Activated CD4-positive, alpha-beta memory T cell treated with anti-CD3 and anti-CD28 coated beads for 36 hours (primary cell): ENCODE measurements around the gene DOCK3. TPM values are rescaled to one million over a fixed set of nuclear protein-coding genes. Genes with fewer than 3 reads are reported as not detected.

Experiments
- CTCF ChIA-PET: fragments of 350-600 bp; sonication (Branson Sonifier 250); formaldehyde crosslinking; loops from one replicate; lab custom pipeline; 2021; ENCODE audit warnings: antibody characterized with exemption, inconsistent platforms; lab: Charles Lee
- POLR2A ChIA-PET: fragments of 350-600 bp; sonication (Branson Sonifier 250); formaldehyde crosslinking; loops from one replicate; lab custom pipeline; 2021; ENCODE audit warnings: antibody characterized with exemption; lab: Charles Lee
- DNase-seq: peaks from one replicate; pipeline ENCODE4 v3.0.0-alpha.2; 2020
- H3K27ac Mint-ChIP-seq: one replicate; pipeline ENCODE4 v1.8.0; 2021; ENCODE audit warnings: mixed read lengths
- H3K27me3 Mint-ChIP-seq: one replicate; pipeline ENCODE4 v1.8.0; 2021; ENCODE audit warnings: mixed read lengths
- H3K36me3 Mint-ChIP-seq: one replicate; pipeline ENCODE4 v1.8.0; 2021; ENCODE audit warnings: mixed read lengths
- H3K4me1 Mint-ChIP-seq: one replicate; pipeline ENCODE4 v1.8.0; 2021; ENCODE audit warnings: low read depth, mixed read lengths
- H3K4me3 Mint-ChIP-seq: one replicate; pipeline ENCODE4 v1.8.0; 2021; ENCODE audit warnings: mild to moderate bottlenecking, mixed read lengths
- H3K9me3 Mint-ChIP-seq: one replicate; pipeline ENCODE4 v1.8.0; 2021; ENCODE audit warnings: mixed read lengths
- intact Hi-C: fragments of 100-400 bp; cut with micrococcal nuclease; formaldehyde crosslinking; loops from one replicate; pipeline ENCODE4 v1.15.1; 2023
- total RNA-seq, 2 experiments: library from RNA; stranded (reverse); gene quantifications; one replicate each; pipeline ENCODE4 v1.2.3, GENCODE V29; 2021

Gene DOCK3
- total RNA-seq, 2 experiments from 2014 or later, result 2.7 to 2.9 TPM

GRCh38 chr3:51330046-51330445 lies 655.3 kb downstream of the DOCK3 start:
- H3K27me3 Mint-ChIP-seq, result no peaks in the 10 kb centered on the region
- no peaks in the 10 kb centered on the region for H3K4me1 Mint-ChIP-seq
- intact Hi-C loops, result no loop called here
- no peak overlapping the region for H3K4me3 Mint-ChIP-seq
- ChIA-PET POLR2A (no interaction called here), CTCF (no interaction called here)
- no peaks in the 10 kb centered on the region for H3K36me3 Mint-ChIP-seq
- no peaks in the 10 kb centered on the region for H3K9me3 Mint-ChIP-seq
- no peak for DNase-seq
- H3K27ac Mint-ChIP-seq, result no peak overlapping the region

- intact Hi-C loops, result no loop called here
- Mint-ChIP-seq H3K9me3 (no peaks in the 10 kb centered on the region), H3K4me1 (no peaks in the 10 kb centered on the region), H3K27me3 (no peaks in the 10 kb centered on the region), H3K27ac (no peak overlapping the region), H3K4me3 (no peak overlapping the region), H3K36me3 (no peaks in the 10 kb centered on the region)
- no peak for DNase-seq
- POLR2A ChIA-PET, result no interaction called here
- CTCF ChIA-PET, result no interaction called here
Observed at GRCh38 chr3:51332156-51332555, 657.4 kb downstream of the DOCK3 start.

- ChIA-PET POLR2A (no interaction called here), CTCF (no interaction called here)
- Mint-ChIP-seq H3K27me3 (no peaks in the 10 kb centered on the region), H3K36me3 (no peaks in the 10 kb centered on the region), H3K4me3 (no peak overlapping the region), H3K4me1 (no peaks in the 10 kb centered on the region), H3K9me3 (no peaks in the 10 kb centered on the region), H3K27ac (no peak overlapping the region)
- intact Hi-C loops, result no loop called here
- no peak for DNase-seq
Observed at GRCh38 chr3:51333021-51333420, 658.3 kb downstream of the DOCK3 start.

GRCh38 chr3:51336261-51336660 lies 661.5 kb downstream of the DOCK3 start:
- ChIA-PET CTCF (no interaction called here), POLR2A (no interaction called here)
- H3K4me3 Mint-ChIP-seq, result no peak overlapping the region
- H3K27me3 Mint-ChIP-seq, result no peaks in the 10 kb centered on the region
- H3K4me1 Mint-ChIP-seq, result no peaks in the 10 kb centered on the region
- H3K27ac Mint-ChIP-seq, result no peak overlapping the region
- no peaks in the 10 kb centered on the region for H3K9me3 Mint-ChIP-seq
- no peak for DNase-seq
- no peaks in the 10 kb centered on the region for H3K36me3 Mint-ChIP-seq
- intact Hi-C loops, result no loop called here

- intact Hi-C loops, result no loop called here
- Mint-ChIP-seq H3K9me3 (no peaks in the 10 kb centered on the region), H3K27me3 (no peaks in the 10 kb centered on the region), H3K4me3 (no peak overlapping the region), H3K27ac (no peak overlapping the region), H3K36me3 (no peaks in the 10 kb centered on the region), H3K4me1 (no peaks in the 10 kb centered on the region)
- ChIA-PET CTCF (no interaction called here), POLR2A (no interaction called here)
- DNase-seq, result no peak
Observed at GRCh38 chr3:51337666-51338065, 662.9 kb downstream of the DOCK3 start.

- Mint-ChIP-seq H3K4me3 (no peak overlapping the region), H3K27ac (no peak overlapping the region), H3K36me3 (no peaks in the 10 kb centered on the region), H3K27me3 (no peaks in the 10 kb centered on the region), H3K9me3 (no peaks in the 10 kb centered on the region), H3K4me1 (no peaks in the 10 kb centered on the region)
- POLR2A ChIA-PET, result no interaction called here
- CTCF ChIA-PET, result no interaction called here
- DNase-seq, result no peak
- intact Hi-C loops, result no loop called here
Observed at GRCh38 chr3:51338632-51339031, 663.9 kb downstream of the DOCK3 start.

- CTCF ChIA-PET, result no interaction called here
- POLR2A ChIA-PET, result no interaction called here
- intact Hi-C loops, result no loop called here
- Mint-ChIP-seq H3K4me3 (no peak overlapping the region), H3K27me3 (peaks cover 1% of the 10 kb centered on the region), H3K27ac (no peak overlapping the region), H3K9me3 (no peaks in the 10 kb centered on the region), H3K36me3 (peaks cover 1% of the 10 kb centered on the region), H3K4me1 (no peaks in the 10 kb centered on the region)
- DNase-seq, result no peak
Observed at GRCh38 chr3:51340013-51340829, 665.5 kb downstream of the DOCK3 start.

- Mint-ChIP-seq H3K4me3 (no peak overlapping the region), H3K27ac (no peak overlapping the region), H3K27me3 (peaks cover 1% of the 10 kb centered on the region), H3K36me3 (peaks cover 1% of the 10 kb centered on the region), H3K4me1 (no peaks in the 10 kb centered on the region), H3K9me3 (no peaks in the 10 kb centered on the region)
- ChIA-PET CTCF (no interaction called here), POLR2A (no interaction called here)
- intact Hi-C loops, result no loop called here
- DNase-seq, result no peak
Observed at GRCh38 chr3:51340989-51341636, 666.4 kb downstream of the DOCK3 start.

- ChIA-PET CTCF (no interaction called here), POLR2A (no interaction called here)
- H3K27ac Mint-ChIP-seq, result no peak overlapping the region
- H3K27me3 Mint-ChIP-seq, result peaks cover 1% of the 10 kb centered on the region
- intact Hi-C loops, result no loop called here
- no peak overlapping the region for H3K4me3 Mint-ChIP-seq
- DNase-seq, result no peak
- H3K9me3 Mint-ChIP-seq, result no peaks in the 10 kb centered on the region
- peaks cover 1% of the 10 kb centered on the region for H3K36me3 Mint-ChIP-seq
- no peaks in the 10 kb centered on the region for H3K4me1 Mint-ChIP-seq
Observed at GRCh38 chr3:51343918-51344687, 669.4 kb downstream of the DOCK3 start.

- intact Hi-C loops, result no loop called here
Observed at GRCh38 chr3:51350751-51351150, 676.0 kb downstream of the DOCK3 start.

GRCh38 chr3:51353131-51353530 lies 678.4 kb downstream of the DOCK3 start:
- CTCF ChIA-PET, result no interaction called here
- intact Hi-C loops, result no loop called here

More at GRCh38 chr3:51350751-51351150, 676.0 kb downstream of the DOCK3 start:
- Mint-ChIP-seq H3K36me3 (no peaks in the 10 kb centered on the region), H3K27me3 (no peaks in the 10 kb centered on the region), H3K4me3 (no peak overlapping the region), H3K9me3 (no peaks in the 10 kb centered on the region), H3K27ac (no peak overlapping the region), H3K4me1 (no peaks in the 10 kb centered on the region)
- DNase-seq, result no peak
- ChIA-PET POLR2A (no interaction called here), CTCF (no interaction called here)

GRCh38 chr3:51353691-51354090 lies 679.0 kb downstream of the DOCK3 start:
- DNase-seq, result no peak
- POLR2A ChIA-PET, result no interaction called here
- H3K9me3 Mint-ChIP-seq, result no peaks in the 10 kb centered on the region
- intact Hi-C loops, result no loop called here
- H3K4me3 Mint-ChIP-seq, result no peak overlapping the region
- no peak overlapping the region for H3K27ac Mint-ChIP-seq
- CTCF ChIA-PET, result no interaction called here
- no peaks in the 10 kb centered on the region for H3K36me3 Mint-ChIP-seq
- H3K27me3 Mint-ChIP-seq, result no peaks in the 10 kb centered on the region
- no peaks in the 10 kb centered on the region for H3K4me1 Mint-ChIP-seq

More at GRCh38 chr3:51353131-51353530, 678.4 kb downstream of the DOCK3 start:
- POLR2A ChIA-PET, result no interaction called here
- no peak for DNase-seq
- H3K27ac Mint-ChIP-seq, result no peak overlapping the region
- H3K9me3 Mint-ChIP-seq, result no peaks in the 10 kb centered on the region
- no peaks in the 10 kb centered on the region for H3K36me3 Mint-ChIP-seq
- H3K4me3 Mint-ChIP-seq, result no peak overlapping the region
- no peaks in the 10 kb centered on the region for H3K27me3 Mint-ChIP-seq
- no peaks in the 10 kb centered on the region for H3K4me1 Mint-ChIP-seq
